ENCODE measurements around the gene ZEB2.

ZEB2 gene

GRCh38 chr2:144362401-144362800, 157.5 kb downstream of the ZEB2 start:
- Histone ChIP-seq H4K20me1 (ENCODE audit: insufficient read depth, low read length, poor library complexity, severe bottlenecking) (no peaks in the 10 kb centered on the region), H3K27me3 (ENCODE audit: insufficient read depth, low read length, poor library complexity, severe bottlenecking) (no peaks in the 10 kb centered on the region), H3K9ac (ENCODE audit: low read depth, low read length, poor library complexity, severe bottlenecking) (no peak overlapping the region), H3K36me3 (ENCODE audit: insufficient read depth, low read length) (no peaks in the 10 kb centered on the region), H3F3A (ENCODE audit: low read depth) (no peaks in the 10 kb centered on the region), H3K4me1 (ENCODE audit: insufficient read depth, low read length, poor library complexity, severe bottlenecking) (peaks cover 4% of the 10 kb centered on the region), H2AFZ (ENCODE audit: low read length) (no peak overlapping the region), H3K4me3 (ENCODE audit: low read length, poor library complexity, severe bottlenecking) (no peak overlapping the region), H3K9me2 (replicated peaks; ENCODE audit: low read depth, low read length) (no peaks in the 10 kb centered on the region), H3K79me2 (ENCODE audit: insufficient read depth, low read length) (no peaks in the 10 kb centered on the region), H3K4me2 (ENCODE audit: low read depth, low read length, poor library complexity, severe bottlenecking) (no peak overlapping the region), H3K9me3 (ENCODE audit: insufficient read depth, low read depth, low read length) (no peaks in the 10 kb centered on the region)
- no peak for TF ChIP-seq CTCF (conservative IDR thresholded peaks at IDR 0.05; ENCODE audit: low read length)
- TF ChIP-seq EZH2phosphoT487 (IDR thresholded peaks at IDR 0.05; ENCODE audit: borderline replicate concordance) = no peak

GRCh38 chr2:144361742-144362141, 158.2 kb downstream of the ZEB2 start:
- Histone ChIP-seq H3K9ac (ENCODE audit: low read depth, low read length, poor library complexity, severe bottlenecking) (no peak overlapping the region), H2AFZ (ENCODE audit: low read length) (no peak overlapping the region), H3K79me2 (ENCODE audit: insufficient read depth, low read length) (no peaks in the 10 kb centered on the region), H4K20me1 (ENCODE audit: insufficient read depth, low read length, poor library complexity, severe bottlenecking) (no peaks in the 10 kb centered on the region), H3K9me2 (replicated peaks; ENCODE audit: low read depth, low read length) (no peaks in the 10 kb centered on the region), H3F3A (ENCODE audit: low read depth) (no peaks in the 10 kb centered on the region), H3K9me3 (ENCODE audit: insufficient read depth, low read depth, low read length) (no peaks in the 10 kb centered on the region), H3K4me3 (ENCODE audit: low read length, poor library complexity, severe bottlenecking) (no peak overlapping the region), H3K36me3 (ENCODE audit: insufficient read depth, low read length) (no peaks in the 10 kb centered on the region), H3K4me2 (ENCODE audit: low read depth, low read length, poor library complexity, severe bottlenecking) (no peak overlapping the region), H3K27me3 (ENCODE audit: insufficient read depth, low read length, poor library complexity, severe bottlenecking) (no peaks in the 10 kb centered on the region), H3K4me1 (ENCODE audit: insufficient read depth, low read length, poor library complexity, severe bottlenecking) (peaks cover 4% of the 10 kb centered on the region)
- TF ChIP-seq CTCF (conservative IDR thresholded peaks at IDR 0.05; ENCODE audit: low read length) = peak; percentile 23; the same call in 1 of the 2 replicates
- no peak for TF ChIP-seq EZH2phosphoT487 (IDR thresholded peaks at IDR 0.05; ENCODE audit: borderline replicate concordance)

- Histone ChIP-seq H3K36me3 (ENCODE audit: insufficient read depth, low read length) (no peaks in the 10 kb centered on the region), H3K79me2 (ENCODE audit: insufficient read depth, low read length) (no peaks in the 10 kb centered on the region), H3K4me2 (ENCODE audit: low read depth, low read length, poor library complexity, severe bottlenecking) (no peak overlapping the region), H3K4me1 (ENCODE audit: insufficient read depth, low read length, poor library complexity, severe bottlenecking) (no peaks in the 10 kb centered on the region), H3K9me3 (ENCODE audit: insufficient read depth, low read depth, low read length) (no peaks in the 10 kb centered on the region), H3F3A (ENCODE audit: low read depth) (no peaks in the 10 kb centered on the region), H3K4me3 (ENCODE audit: low read length, poor library complexity, severe bottlenecking) (no peak overlapping the region), H3K9me2 (replicated peaks; ENCODE audit: low read depth, low read length) (no peaks in the 10 kb centered on the region), H2AFZ (ENCODE audit: low read length) (no peak overlapping the region), H4K20me1 (ENCODE audit: insufficient read depth, low read length, poor library complexity, severe bottlenecking) (no peaks in the 10 kb centered on the region), H3K9ac (ENCODE audit: low read depth, low read length, poor library complexity, severe bottlenecking) (no peak overlapping the region), H3K27me3 (ENCODE audit: insufficient read depth, low read length, poor library complexity, severe bottlenecking) (no peaks in the 10 kb centered on the region)
- no peak for TF ChIP-seq EZH2phosphoT487 (IDR thresholded peaks at IDR 0.05; ENCODE audit: borderline replicate concordance)
- no peak for TF ChIP-seq CTCF (conservative IDR thresholded peaks at IDR 0.05; ENCODE audit: low read length)
Measured at GRCh38 chr2:144359684-144360083, 160.2 kb downstream of the ZEB2 start.

All from Loucy (cell line).